Ecto neural progenitor cell (in vitro differentiated cells): Measurements from ENCODE around the gene KCNE1.

ENCODE experiments used
- DNase-seq: peaks from one replicate; pipeline ENCODE4 v3.0.0-alpha.2; 2018; ENCODE audit warnings: low spot score

Gene KCNE1

GRCh38 chr21:34535886-34536285, 23.9 kb upstream of the KCNE1 start:
- DNase-seq = no peak

GRCh38 chr21:34534522-34534921, 22.5 kb upstream of the KCNE1 start:
- no peak for DNase-seq

- DNase-seq = no peak
These were observed 21.9 kb upstream of the KCNE1 start for GRCh38 chr21:34533938-34534337.

- DNase-seq = no peak
These were observed 19.4 kb upstream of the KCNE1 start for GRCh38 chr21:34531399-34531798.

GRCh38 chr21:34530261-34530660, 18.3 kb upstream of the KCNE1 start:
- DNase-seq = no peak

- no peak for DNase-seq
These were observed 16.1 kb upstream of the KCNE1 start for GRCh38 chr21:34528131-34528561.

- peak; percentile 62 for DNase-seq
These were observed 14.7 kb upstream of the KCNE1 start for GRCh38 chr21:34526618-34527290.

GRCh38 chr21:34526241-34526617, 14.2 kb upstream of the KCNE1 start:
- no peak for DNase-seq

GRCh38 chr21:34524646-34525601, 12.9 kb upstream of the KCNE1 start:
- DNase-seq = peak; percentile 66

- no peak for DNase-seq
These were observed 11.1 kb upstream of the KCNE1 start for GRCh38 chr21:34523019-34523555.

GRCh38 chr21:34522284-34522683, 10.3 kb upstream of the KCNE1 start:
- DNase-seq = no peak

GRCh38 chr21:34521561-34521960, 9.6 kb upstream of the KCNE1 start:
- DNase-seq = no peak

- DNase-seq = no peak
These were observed 8.9 kb upstream of the KCNE1 start for GRCh38 chr21:34520764-34521508.

- no peak for DNase-seq
These were observed 8.3 kb upstream of the KCNE1 start for GRCh38 chr21:34520281-34520680.

- DNase-seq = no peak
These were observed 7.7 kb upstream of the KCNE1 start for GRCh38 chr21:34519694-34520093.

GRCh38 chr21:34519016-34519415, 7.0 kb upstream of the KCNE1 start:
- DNase-seq = no peak

- no peak for DNase-seq
These were observed 6.3 kb upstream of the KCNE1 start for GRCh38 chr21:34518301-34518700.

GRCh38 chr21:34517491-34518245, 5.7 kb upstream of the KCNE1 start:
- no peak for DNase-seq

- DNase-seq = no peak
These were observed 5.0 kb upstream of the KCNE1 start for GRCh38 chr21:34517039-34517438.

- no peak for DNase-seq
These were observed 2.6 kb upstream of the KCNE1 start for GRCh38 chr21:34514576-34515115.

- no peak for DNase-seq
These were observed 1.2 kb upstream of the KCNE1 start for GRCh38 chr21:34513129-34513675.
